ENCODE data around the gene FAM9A. TPM values are rescaled to one million over a fixed set of nuclear protein-coding genes. Genes with fewer than 3 reads are reported as not detected.
A peak's percentile ranks its signal among the peaks of the same experiment; 100 is the strongest.

FAM9A gene
- total and polyA plus RNA-seq, 2 of the 8 experiments (the other 6 are each of a cell fraction or from before 2014, with no cell fraction given) = not detected

GRCh38 chrX:8755116-8755515 lies 46.1 kb downstream of the FAM9A start:
- POLR2A ChIA-PET (ENCODE audit: partially characterized antibody) = no interaction called here

More at GRCh38 chrX:8755116-8755515, 46.1 kb downstream of the FAM9A start:
- 83% methylated on average over 2 of the region's 4 CpGs; no CpG with 5 or more reads in 1 of the 2 experiments for WGBS, 2 experiments (ENCODE audit: extremely low coverage in 1 of 2, insufficient coverage in 1 of 2, insufficient read length in 1 of 2, insufficient replicate concordance in 2 of 2, low coverage in 1 of 2, low lambda C conversion rate in 2 of 2, missing lambda C conversion rate in 1 of 2)
- no peaks in the 10 kb centered on the region for H3K79me2 ChIP-seq (ENCODE audit: control insufficient read depth in 1 of 2, insufficient read depth in 2 of 2, low read length in 2 of 2)
- H3K9me3 ChIP-seq (ENCODE audit: insufficient read depth in 2 of 2, low read depth in 1 of 2, low read length in 1 of 2) = no peaks in the 10 kb centered on the region
- no peak overlapping the region for H2AFZ ChIP-seq (ENCODE audit: low read length)
- H3K27ac ChIP-seq (ENCODE audit: low read depth, low read length) = no peak overlapping the region
- no peak overlapping the region for H2AK5ac ChIP-seq (ENCODE audit: low read depth, low read length)
- no peak overlapping the region for H2BK20ac ChIP-seq (ENCODE audit: low read length)
- TF ChIP-seq SIRT6 (IDR thresholded peaks at IDR 0.05; ENCODE audit: low read length) (no peak), CTCF (IDR thresholded peaks at IDR 0.05; ENCODE audit: control extremely low read depth in 1 of 3, insufficient read depth in 1 of 3, low read depth in 1 of 3, low read length in 3 of 3) (peak; percentile 22 to 99 (median 72)), RAD21 (IDR thresholded peaks at IDR 0.05 in 1 of 2, conservative IDR thresholded peaks at IDR 0.05 in 1 of 2; ENCODE audit: low read depth in 2 of 2, low read length in 2 of 2) (peak; percentile 26 to 34)
- H2BK5ac ChIP-seq (ENCODE audit: low read depth, low read length) = no peak overlapping the region
- no peaks in the 10 kb centered on the region for H4K20me1 ChIP-seq (replicated peaks in 1 of 2; ENCODE audit: control insufficient read depth in 1 of 2, insufficient read depth in 2 of 2, low read length in 2 of 2)
- H3K36me3 ChIP-seq (ENCODE audit: control insufficient read depth in 2 of 4, insufficient read depth in 4 of 4, low read length in 3 of 4) = no peaks in the 10 kb centered on the region
- H3K79me1 ChIP-seq (ENCODE audit: low read depth, low read length) = no peaks in the 10 kb centered on the region
- no peak overlapping the region for H4K91ac ChIP-seq (replicated peaks; ENCODE audit: insufficient read length, low read length)
- no peak overlapping the region for H3K14ac ChIP-seq (ENCODE audit: insufficient read length)
- no peak overlapping the region for H3K9ac ChIP-seq (replicated peaks in 1 of 4; ENCODE audit: extremely low read depth in 1 of 4, low read depth in 3 of 4, low read length in 3 of 4)
- H2BK12ac ChIP-seq (ENCODE audit: low read depth, low read length) = no peak overlapping the region
- no peak overlapping the region for H2BK15ac ChIP-seq (ENCODE audit: low read length)
- H3K23me2 ChIP-seq (ENCODE audit: low read depth, low read length) = no peaks in the 10 kb centered on the region
- no peak overlapping the region for H3K4me2 ChIP-seq (ENCODE audit: insufficient read depth in 1 of 2, low read depth in 2 of 2, low read length in 2 of 2)
- H3K4me3 ChIP-seq (ENCODE audit: extremely low read depth in 1 of 4, insufficient read depth in 2 of 4, low read depth in 3 of 4, low read length in 4 of 4) = no peak overlapping the region
- no peak overlapping the region for H2BK120ac ChIP-seq (replicated peaks; ENCODE audit: low read depth, low read length)
- FAIRE-seq (peak; percentile 90), DNase-seq (ENCODE audit: low read depth in 1 of 2, low spot score in 2 of 2) (no peak)
- no peaks in the 10 kb centered on the region for H3K27me3 ChIP-seq (replicated peaks in 1 of 4; ENCODE audit: control insufficient read depth in 3 of 4, extremely low read depth in 1 of 4, insufficient read depth in 3 of 4, low read length in 3 of 4)
- CTCF ChIA-PET (ENCODE audit: partially characterized antibody) = interaction anchor here (0.6 to 1.9 kb wide), 14 partner anchors 10 to 1180 kb away, joined by 3 to 11 read pairs (median 4); no protein-coding TSS in a partner anchor
- no peak overlapping the region for H3K56ac ChIP-seq (replicated peaks; ENCODE audit: insufficient read length, low read depth, low read length)
- H3K18ac ChIP-seq (ENCODE audit: extremely low read depth, low read length) = no peak overlapping the region
- H4K8ac ChIP-seq (ENCODE audit: extremely low read depth, insufficient read depth, low read length) = no peak overlapping the region
- H3K23ac ChIP-seq (ENCODE audit: insufficient read length) = no peak overlapping the region
- no peak overlapping the region for H4K5ac ChIP-seq (ENCODE audit: insufficient read length, low read depth, low read length)
- no peaks in the 10 kb centered on the region; a peak in 1 of 7 replicates for H3K4me1 ChIP-seq (replicated peaks in 1 of 4; ENCODE audit: control insufficient read depth in 3 of 4, insufficient read depth in 4 of 4, low read length in 3 of 4)
- H3K4ac ChIP-seq (replicated peaks; ENCODE audit: insufficient read length, low read depth, low read length) = no peak overlapping the region

Data from H1 (cell line).